Measurements from ENCODE around the gene GFOD1.

GFOD1 gene

DNA sequence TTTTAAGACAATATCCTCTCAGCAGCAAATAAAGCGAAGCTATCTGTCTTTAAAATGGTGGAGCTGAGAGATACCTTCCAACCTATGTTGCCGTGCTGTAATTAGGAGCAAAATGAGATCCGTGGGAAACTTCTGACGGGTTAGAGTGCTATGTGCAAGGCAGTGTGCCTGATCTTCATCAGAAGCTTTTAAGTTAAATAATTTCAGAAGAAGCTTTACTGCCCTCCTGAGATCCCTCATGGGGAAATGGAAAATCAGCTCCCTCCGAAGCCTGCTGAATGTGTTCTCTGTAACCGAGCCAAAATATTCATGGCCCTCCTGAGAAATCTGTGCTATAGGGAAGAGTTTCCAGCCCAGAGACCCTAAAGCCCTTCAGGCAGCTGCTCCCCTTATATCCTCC lies 115.3 kb downstream of the GFOD1 start:
- DNase-seq: no peak

DNA sequence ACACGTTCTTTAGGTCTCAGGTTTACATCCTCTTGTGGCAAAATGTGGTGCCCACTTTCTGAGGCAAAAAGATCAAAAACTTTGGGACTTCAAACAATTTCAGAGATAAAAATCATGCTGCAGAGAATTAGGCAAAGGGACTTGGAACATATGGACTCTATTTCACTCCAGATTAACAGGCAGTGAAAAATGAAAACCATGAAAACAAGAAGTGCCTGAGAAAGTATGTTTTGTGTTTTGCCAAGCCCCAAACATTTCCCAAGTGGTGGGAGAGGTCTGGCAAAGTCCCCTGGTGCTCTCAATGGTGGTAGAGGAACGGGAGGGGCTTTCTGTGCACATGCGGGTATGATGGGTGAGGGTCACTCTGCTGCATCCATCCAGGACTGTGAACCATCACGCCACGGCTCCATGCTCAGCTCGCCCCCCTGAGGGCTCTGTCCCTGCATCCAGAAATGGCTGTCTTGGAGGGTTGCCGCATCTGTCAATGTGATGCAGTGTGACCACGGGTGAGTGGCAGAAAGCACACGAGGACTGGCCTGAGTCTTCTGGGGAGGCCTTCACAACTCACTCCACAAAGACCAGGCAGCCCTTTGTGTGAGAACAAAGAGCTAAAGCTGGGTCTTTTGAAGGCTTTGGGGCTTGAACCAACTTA lies 115.9 kb downstream of the GFOD1 start:
- DNase-seq: no peak

GRCh38 chr6:13370623-13371022 lies 116.8 kb downstream of the GFOD1 start:
- DNase-seq: no peak

DNA sequence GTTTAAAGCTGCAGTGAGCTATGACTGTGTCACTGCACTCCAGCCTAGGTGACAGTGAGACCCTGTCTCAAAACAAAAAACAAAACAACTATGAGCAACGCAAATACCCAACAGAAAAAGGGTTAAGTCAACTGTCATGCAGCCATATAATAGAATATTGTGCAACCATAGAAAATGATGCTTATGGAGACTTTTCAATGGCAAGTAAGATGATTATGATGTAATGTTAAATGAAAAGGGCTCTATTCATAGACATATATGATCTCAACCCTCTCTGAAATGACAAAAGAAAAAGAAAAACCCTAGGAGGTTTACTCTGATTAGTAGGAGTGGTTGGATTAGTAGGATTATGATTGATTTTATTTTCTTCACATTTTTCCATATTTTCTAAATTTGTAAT lies 117.8 kb downstream of the GFOD1 start:
- no peak for DNase-seq

DNA sequence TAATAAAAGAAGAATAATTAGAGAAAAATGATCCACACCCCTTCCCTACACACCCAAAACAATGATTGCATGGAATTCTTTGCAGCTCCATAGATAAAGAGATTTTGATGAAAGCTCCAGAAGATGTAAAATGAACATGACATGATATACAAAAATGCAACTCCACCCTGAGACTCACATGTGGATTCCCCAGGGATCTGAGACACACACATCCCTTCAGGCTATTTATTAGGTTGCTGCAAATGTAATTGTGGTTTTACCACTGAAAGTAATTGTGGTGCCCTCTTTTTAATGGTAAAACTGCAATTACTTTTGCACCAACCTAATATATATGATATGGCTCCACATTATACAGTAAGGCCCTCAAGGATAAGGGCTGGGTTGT lies 118.7 kb downstream of the GFOD1 start:
- DNase-seq: no peak

DNA sequence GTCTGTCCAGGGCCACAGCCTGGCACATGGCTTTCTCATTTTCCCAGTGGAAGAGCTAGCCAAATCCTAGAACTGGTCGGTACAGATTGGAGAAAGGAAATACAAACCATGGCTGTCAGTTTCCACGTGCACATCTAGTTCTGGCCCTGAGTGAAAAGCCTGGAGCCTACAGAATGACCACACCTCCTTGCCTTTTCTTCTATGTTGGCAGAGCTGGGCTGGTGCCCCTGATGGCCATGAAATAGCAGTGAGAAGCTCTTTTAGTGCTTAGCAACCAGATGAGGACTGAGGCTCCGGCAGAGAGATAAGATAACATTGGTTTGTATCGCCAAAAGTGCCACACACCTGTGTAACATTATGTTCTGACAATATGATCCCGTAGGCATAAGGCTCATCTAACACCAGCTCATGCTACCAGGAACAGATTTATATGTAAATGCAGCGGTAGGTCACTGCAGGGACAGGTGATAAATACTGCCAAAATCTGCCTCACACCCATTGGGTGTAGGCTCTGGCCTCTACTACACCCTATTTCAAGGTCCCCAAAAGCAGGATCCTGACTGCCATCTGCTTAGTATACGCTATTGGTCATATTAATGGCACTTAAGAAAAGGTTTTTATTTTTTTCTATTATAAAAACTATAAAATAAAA lies 119.2 kb downstream of the GFOD1 start:
- DNase-seq: no peak

GRCh38 chr6:13367396-13367795 lies 120.0 kb downstream of the GFOD1 start:
- DNase-seq: no peak

DNA sequence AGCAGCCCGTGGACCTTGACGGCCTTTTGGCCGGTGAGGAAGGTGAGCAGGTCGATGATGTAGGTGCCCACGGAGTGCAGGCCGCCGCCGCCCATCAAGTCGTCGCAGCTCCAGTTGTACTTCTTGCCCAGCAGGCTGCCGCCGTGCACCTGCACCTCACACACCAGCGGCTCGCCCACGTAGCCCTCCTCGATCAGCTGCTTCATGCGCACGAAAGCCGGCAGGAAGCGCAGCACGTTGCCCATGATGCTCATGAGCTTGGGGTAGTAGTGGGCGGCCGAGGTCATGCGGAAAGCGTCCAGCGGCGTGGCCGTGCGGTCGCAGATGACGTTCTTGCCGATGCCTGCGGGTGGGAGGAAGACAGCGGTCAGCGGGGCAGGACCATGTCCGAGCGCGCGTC lies 122.1 kb downstream of the GFOD1 start:
- no peak for DNase-seq

DNA sequence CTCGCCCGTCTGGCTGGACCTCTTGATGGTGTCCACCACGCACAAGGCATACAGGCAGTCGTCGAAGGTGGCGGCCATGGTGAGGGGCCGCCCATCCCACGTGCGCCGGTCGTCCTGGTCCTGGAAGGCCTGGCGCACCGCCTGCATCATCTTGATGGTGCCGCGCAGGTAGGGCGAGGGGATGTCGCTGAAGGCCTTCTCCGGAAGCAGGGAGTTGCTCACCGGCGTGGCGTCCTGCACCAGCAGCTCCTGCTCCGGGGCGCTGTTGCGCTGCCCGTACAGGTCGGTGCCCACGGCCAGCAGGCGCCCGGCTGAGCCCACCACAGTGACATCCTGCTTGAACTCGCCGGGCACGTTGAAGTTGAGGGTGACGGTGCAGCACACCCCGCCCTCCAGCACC lies 122.6 kb downstream of the GFOD1 start:
- DNase-seq: no peak

DNA sequence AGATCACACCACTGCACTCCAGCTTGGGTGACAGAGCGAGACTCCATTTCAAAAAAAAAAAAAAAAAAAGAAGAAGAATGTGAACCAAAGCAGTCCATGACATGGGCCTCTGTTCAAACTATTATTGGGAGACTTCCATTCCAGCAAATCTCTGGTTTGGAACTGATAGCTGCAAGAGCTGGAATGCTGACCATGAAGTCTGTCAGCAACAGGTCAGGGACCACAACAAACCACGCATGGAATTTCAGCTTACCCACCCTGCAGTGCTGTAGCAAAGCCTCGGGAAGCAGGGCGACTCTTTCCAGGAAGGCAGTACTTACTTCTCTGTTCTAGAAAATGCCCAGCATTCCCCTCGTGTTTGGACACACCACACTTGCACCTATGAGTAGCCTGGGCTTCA lies 125.0 kb downstream of the GFOD1 start:
- DNase-seq: no peak

GRCh38 chr6:13360671-13361540 lies 126.5 kb downstream of the GFOD1 start:
- DNase-seq: no peak

GRCh38 chr6:13359287-13359686 lies 128.1 kb downstream of the GFOD1 start:
- DNase-seq: no peak

DNA sequence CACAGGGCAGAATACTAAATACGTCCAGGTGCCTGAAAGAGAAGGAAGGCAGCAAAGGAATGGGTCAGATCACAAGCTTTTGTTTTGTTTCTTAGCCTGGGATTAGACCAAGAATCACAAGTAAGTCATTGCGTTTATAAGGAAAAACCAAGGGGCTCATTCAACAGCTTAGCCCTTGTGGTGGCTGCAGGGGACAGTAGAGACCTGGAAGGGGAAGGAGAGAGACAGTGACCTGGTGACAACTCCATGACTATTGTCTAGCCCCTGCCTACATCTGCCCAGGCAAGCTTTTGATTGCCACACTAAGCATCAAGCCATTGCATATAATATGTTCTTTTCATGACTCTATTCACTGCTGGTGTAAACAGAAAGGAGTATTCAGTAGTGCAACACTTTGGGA lies 128.9 kb downstream of the GFOD1 start:
- no peak for DNase-seq

DNA sequence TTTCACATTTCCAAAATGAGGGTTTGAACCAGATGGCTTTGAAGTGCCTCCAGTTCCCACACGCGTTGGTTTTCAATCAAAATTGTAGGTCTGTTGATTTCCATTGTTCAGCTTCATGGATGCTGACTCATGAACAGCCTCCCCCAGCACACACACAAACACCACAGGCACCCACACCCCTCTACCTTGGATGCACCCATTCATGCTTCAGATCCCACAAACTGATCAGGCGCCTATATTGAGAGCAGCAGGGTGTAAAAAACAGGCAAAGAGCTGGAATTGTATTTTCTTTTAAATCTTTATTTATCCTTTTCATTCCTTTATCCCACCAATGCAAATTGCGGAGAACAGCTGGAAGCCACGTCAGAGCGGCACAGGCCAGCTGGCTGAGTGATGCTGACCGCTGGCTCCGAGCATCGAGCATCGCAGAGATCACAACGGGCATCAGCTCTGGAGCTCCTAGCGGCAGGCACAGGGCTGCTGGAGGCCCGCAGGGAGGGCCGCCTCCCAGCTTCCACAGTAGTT lies 129.8 kb downstream of the GFOD1 start:
- no peak for DNase-seq

GRCh38 chr6:13355999-13356785 lies 131.2 kb downstream of the GFOD1 start:
- DNase-seq: no peak

- no peak for DNase-seq
These were observed 132.1 kb downstream of the GFOD1 start for GRCh38 chr6:13355043-13355945.

DNA sequence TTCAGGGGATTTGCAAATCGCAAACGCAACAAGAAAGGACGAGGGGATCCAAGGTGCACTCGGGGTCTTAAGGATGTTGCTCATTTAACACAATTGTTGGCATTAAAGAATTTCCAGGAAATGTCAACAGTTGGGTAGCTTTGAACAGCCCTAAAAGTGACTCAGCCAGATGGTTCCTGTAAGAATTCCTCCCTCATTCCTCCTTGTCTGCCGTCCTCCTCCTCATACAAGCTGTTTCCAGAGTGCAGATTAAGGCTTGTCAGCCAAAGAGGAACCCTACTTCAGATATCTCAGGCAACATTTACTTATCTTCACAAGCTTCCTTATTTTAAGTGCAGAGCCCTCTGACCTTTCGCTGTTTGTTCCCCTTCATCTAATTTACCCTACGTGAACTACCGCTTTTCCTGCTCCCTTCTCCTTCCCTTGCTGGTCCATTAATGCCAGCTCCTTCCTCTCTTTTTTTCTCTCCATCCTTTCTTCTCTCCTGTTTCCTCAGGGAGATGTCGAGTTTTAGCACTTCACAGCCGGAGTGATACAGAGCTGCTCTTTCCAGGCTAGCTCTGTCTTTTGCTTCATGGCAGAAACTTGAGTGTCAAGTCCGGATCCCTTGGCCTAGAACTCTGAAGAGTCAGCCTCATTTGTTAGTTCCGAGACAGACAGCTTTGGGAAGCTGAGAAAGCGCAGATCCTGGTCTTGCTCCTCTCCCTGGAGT lies 132.9 kb downstream of the GFOD1 start:
- no peak for DNase-seq

DNA sequence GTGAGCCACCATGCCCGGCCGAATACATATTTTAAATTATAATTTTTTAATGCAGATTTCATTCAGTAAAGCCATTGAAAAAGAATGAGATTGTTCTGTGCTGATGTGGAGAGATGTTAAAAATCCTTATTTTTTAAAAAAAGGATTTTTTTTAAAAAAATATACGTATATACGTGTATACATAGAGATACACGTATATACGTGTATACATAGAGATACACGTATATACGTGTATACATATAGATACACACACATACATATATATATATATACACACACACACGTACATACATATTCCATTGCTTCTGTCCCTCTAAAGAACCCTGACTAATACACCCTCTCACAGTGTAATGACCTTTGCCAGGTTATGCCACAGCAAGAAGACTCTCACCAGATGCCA lies 135.2 kb downstream of the GFOD1 start:
- DNase-seq: no peak

GRCh38 chr6:13351271-13351670 lies 136.1 kb downstream of the GFOD1 start:
- DNase-seq: no peak

DNA sequence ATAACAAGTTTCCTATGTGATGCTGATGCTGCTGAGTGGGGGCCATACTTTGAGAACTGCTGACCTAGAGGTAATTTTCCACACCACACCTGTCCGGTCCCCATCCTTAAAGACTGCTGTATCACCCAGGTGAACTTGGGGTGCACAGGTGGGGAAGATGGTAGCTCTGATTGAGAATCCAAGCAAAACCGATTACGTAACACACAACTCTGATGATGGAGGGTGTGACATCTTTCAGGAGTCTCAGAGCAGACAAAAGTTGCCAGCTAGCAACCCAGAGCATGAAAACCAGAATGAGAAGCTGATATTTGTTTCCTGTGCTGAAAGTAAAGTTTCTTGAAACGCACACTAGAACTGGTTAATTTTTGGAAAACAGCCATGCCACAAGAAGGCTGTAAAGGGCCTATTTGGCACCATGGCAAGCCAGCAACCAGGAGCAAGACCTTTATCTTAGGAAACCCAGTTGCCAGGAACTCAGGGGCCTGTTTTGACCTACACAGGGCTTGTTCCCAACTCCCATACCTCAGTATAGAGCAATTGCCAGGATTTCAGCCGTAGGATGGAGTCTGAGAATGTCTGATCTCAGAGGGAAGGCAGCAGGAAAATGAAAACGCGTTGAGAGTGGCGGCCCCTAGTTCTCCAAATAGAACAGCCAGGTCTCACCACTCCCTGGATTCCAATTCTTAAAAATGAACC lies 137.4 kb downstream of the GFOD1 start:
- no peak for DNase-seq

Data from stimulated activated CD4-positive, alpha-beta T cell treated with anti-CD3 and anti-CD28 coated beads, Interleukin-2, amount 100 ng/mL, for 48 hours (primary cell).